Measurements from ENCODE around the gene ZSWIM1.

Gene ZSWIM1

DNA sequence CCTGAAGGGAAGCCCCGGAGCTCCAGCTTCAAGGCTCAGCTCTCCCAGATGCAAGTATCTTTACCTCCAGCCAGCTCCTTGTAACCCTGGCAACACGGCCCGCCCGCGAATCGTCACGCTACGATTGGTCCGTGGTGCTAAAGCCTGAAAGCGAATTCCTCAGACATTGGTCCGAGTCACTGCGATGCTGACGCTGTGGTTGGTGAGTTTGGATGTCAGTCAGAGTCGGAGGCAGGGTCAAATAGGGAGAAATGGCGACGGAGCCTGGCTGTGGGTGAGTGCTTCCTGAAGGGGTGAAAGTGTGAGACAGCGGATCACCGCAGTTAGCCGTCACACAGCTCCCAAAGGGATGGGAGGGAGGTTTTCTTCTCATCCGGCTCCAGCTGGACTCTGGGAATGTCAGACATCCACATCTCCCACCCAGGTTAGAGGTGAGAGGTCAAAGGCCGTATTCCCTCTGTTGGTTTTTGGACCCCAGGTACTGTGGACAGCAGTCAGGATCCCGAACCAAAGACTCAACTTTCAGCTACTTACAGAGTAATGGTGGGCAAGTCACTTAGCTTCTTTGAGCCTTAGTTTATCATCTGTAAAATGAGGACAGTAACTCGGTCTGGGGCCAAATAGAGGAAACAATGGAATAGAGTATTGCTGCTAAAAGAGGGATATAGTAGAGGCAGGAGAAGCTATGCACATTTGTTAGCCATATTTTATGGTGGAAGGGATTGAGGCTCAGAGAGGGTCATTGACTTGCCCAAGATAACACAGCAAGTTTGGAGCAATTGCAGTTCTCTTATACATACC is at the start of gene ZSWIM1:
Gene ZSWIM1 (plus strand): TSS at position 240 of the 801 bp plus-strand sequence. CDS start 1,366 bp downstream, outside the sequence.
- peak; percentile 98 to 99 (median 99) for DNase-seq (ENCODE audit: low read depth in 2 of 3, low spot score in 1 of 3)

- DNase-seq (ENCODE audit: low read depth in 2 of 3, low spot score in 1 of 3), result no peak
These were observed 48.4 kb upstream of the ZSWIM1 start for GRCh38 chr20:45832619-45833018.

- peak in 1 of 3 donors; percentile 13 for DNase-seq (ENCODE audit: low read depth in 2 of 3, low spot score in 1 of 3)
These were observed 47.8 kb upstream of the ZSWIM1 start, which contains the start of gene SNX21 for GRCh38 chr20:45833030-45833882. TSS of gene SNX21 (plus strand) at chr20:45833799. CDS start at chr20:45833920, 121 bp downstream.

- peak in 2 of 3 donors; percentile 17 to 30 for DNase-seq (ENCODE audit: low read depth in 2 of 3, low spot score in 1 of 3)
These were observed 46.9 kb upstream of the ZSWIM1 start for GRCh38 chr20:45833883-45834796.

GRCh38 chr20:45834797-45835161 is 46.2 kb upstream of the ZSWIM1 start:
- DNase-seq (ENCODE audit: low read depth in 2 of 3, low spot score in 1 of 3), result no peak

DNA sequence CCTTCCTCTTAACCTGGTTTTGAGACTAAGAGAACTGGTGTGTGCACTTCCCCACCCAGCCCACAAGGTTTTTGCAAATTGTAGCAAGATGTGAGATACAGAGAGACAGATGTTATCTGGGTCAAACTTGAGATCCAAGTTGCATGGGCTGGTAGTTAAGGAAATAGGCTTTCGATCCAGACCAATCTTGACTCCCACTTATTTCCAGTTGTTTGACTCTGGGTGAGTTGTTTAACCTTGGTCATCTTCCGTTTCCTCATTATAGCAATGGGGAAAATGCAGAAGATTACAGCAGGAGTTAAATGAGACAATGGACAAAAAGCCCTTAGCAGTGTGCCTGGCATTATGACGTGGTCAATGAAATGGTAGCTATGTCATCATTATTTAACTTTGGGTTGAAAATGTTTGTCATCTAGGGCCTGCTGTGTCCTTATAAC is 45.7 kb upstream of the ZSWIM1 start:
- DNase-seq (ENCODE audit: low read depth in 2 of 3, low spot score in 1 of 3), result no peak

GRCh38 chr20:45835825-45836224 is 45.2 kb upstream of the ZSWIM1 start:
- no peak for DNase-seq (ENCODE audit: low read depth in 2 of 3, low spot score in 1 of 3)

GRCh38 chr20:45836841-45837240 is 44.2 kb upstream of the ZSWIM1 start:
- no peak for DNase-seq (ENCODE audit: low read depth in 2 of 3, low spot score in 1 of 3)

- DNase-seq (ENCODE audit: low read depth in 2 of 3, low spot score in 1 of 3), result no peak
These were observed 40.3 kb upstream of the ZSWIM1 start for GRCh38 chr20:45840700-45841198.

DNA sequence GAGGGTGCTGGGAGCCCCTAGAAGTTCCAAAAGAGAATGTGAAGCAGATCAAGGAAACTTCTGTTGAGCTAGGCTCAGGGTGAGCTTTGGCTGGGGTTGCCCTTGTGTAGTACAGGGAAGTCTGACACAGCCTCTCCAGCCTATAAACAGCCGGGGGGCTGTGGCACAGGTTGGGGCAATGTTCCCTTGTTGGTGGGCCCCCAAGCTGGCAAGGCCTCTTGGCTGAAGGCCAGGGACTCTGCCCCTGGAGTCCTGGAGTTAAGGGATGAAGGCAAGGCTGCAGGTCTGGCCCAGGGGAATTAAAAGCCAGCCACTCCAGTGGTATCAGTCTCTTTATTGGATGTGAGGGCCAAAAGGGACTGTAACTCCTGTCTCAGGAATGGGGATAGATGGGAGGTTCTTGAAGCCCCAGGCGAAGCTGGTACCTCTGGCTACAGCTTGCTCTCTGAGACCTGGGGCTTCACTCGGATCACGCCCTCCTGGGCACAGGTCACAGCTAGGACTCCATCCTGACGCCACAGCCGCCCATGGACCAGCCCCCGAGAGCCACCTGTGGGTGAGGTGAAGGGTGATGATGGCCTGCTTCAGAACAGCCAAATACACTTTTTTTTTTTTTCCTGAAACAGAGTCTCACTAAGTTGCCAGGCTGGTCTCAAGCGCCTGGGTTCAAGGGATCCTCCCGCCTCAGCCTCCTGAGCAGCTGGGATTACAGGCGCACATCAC is 39.5 kb upstream of the ZSWIM1 start:
- no peak for DNase-seq (ENCODE audit: low read depth in 2 of 3, low spot score in 1 of 3)

DNA sequence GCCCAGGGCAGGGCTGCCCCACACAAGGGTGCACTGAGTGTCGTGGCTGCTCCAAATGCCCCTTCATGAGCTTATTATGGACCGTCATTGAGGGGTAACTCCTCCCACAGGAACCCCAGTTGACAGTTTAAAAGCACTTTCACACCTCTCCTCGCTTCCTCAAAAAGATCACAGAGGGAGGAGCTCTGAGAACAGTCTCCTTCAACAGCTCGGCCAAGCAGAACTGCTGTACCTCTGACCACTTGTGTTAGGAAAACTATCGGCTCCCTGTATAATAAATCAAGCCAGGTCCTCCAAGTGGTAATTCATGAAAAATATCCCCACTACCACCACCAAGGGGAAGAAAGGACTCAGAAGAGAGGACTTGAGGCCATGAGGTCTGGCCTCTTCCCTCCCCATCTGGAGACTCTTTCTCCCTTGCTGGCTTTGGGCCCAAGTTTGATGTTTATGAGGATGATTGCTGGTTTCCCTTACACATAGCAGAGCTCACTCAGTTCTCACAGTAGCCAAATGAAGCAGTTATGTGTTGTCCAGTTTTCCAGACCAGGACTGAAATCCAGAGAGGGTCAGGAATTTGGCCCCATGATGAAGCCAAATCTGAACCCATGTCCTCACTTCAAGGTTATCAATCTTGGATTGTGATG is 38.7 kb upstream of the ZSWIM1 start:
- no peak for DNase-seq (ENCODE audit: low read depth in 2 of 3, low spot score in 1 of 3)

- DNase-seq (ENCODE audit: low read depth in 2 of 3, low spot score in 1 of 3), result no peak
These were observed 37.5 kb upstream of the ZSWIM1 start for GRCh38 chr20:45843506-45843905.

- no peak for DNase-seq (ENCODE audit: low read depth in 2 of 3, low spot score in 1 of 3)
These were observed 35.6 kb upstream of the ZSWIM1 start for GRCh38 chr20:45845452-45845851.

GRCh38 chr20:45848421-45848820 is 32.6 kb upstream of the ZSWIM1 start:
- no peak for DNase-seq (ENCODE audit: low read depth in 2 of 3, low spot score in 1 of 3)

- DNase-seq (ENCODE audit: low read depth in 2 of 3, low spot score in 1 of 3), result no peak
These were observed 32.0 kb upstream of the ZSWIM1 start for GRCh38 chr20:45848969-45849582.

DNA sequence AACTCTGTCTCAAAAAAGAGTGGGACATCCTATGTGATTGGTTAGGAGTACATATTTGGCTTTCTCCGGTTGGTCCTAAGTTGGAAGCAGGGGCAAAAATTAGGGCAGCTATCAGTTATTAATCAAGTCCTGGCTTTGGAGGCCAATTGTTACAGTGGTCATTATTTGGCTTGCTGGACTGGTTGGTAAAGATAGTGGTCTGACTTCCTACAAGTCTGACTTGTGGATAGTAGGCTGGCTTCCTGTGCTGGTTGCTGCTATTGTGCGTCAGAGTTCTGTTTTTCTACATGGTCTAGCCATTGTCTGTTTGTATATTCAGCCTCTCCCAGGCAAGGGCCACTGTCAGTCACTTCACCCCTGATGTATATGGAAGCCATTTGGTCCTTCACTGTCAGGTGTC is 30.8 kb upstream of the ZSWIM1 start:
- DNase-seq (ENCODE audit: low read depth in 2 of 3, low spot score in 1 of 3), result no peak

DNA sequence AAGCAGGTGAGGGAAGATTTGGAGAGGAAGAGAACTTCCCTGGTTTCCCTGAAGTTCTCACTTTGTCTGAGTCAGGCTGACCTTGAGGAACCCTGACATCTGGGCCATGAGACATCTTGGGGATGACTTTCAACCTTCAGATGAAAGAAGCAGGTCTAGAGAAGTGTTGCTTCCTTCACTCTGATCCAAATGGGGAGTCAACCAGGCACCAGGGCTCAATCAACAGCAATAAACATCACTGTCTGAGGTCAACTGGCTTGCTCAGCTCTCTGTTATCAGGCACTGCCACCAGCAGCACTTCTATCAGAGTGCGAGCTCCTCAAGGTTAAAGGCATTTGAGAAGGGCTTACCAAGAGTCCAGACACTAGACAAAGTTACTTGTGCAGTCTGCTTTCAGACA is 30.1 kb upstream of the ZSWIM1 start:
- no peak for DNase-seq (ENCODE audit: low read depth in 2 of 3, low spot score in 1 of 3)

DNA sequence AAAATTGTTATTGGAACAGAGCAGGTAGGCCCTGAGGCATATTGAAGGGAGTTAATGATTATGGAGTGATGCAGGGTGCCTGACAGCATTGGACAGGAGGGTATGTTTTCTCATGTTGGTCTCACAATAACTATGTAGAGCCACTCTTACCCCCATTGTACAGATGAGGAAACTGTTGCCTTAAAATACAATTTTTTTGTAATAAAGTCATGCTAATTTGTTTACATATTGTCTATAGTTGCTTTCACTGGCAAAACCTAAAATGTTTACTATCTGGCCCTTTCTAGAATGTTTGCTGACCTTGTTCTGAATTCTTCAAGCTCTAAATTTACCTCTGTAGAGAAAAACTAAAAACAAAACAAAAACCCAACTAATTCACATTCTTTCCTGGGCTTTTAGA is 29.5 kb upstream of the ZSWIM1 start:
- DNase-seq (ENCODE audit: low read depth in 2 of 3, low spot score in 1 of 3), result no peak

DNA sequence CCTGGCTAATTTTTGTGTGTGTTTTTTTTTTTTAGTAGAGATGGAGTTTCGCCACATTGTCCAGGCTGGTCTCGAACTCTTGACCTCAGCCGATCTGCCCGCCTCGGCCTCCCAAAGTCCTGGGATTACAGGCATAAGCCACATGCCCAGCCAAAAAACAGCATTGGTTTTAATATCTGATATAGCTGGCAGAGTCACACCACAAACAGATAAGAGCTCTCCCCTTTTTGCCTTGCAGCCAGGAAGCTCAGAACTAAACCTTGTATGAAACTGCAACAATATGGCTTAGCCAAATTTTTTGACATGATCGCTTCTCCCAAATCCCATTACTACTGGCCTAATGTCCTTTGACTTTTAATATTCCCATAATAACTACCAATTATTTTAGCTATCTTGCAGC is 28.7 kb upstream of the ZSWIM1 start:
- no peak for DNase-seq (ENCODE audit: low read depth in 2 of 3, low spot score in 1 of 3)

Measured in stimulated activated CD4-positive, alpha-beta T cell treated with anti-CD3 and anti-CD28 coated beads, Interleukin-12 subunit alpha, Interleukin-12 subunit beta, amount 100 ng/mL, for 48 hours (primary cell).